Measurements from ENCODE around the gene CROT.

The CROT gene

DNA sequence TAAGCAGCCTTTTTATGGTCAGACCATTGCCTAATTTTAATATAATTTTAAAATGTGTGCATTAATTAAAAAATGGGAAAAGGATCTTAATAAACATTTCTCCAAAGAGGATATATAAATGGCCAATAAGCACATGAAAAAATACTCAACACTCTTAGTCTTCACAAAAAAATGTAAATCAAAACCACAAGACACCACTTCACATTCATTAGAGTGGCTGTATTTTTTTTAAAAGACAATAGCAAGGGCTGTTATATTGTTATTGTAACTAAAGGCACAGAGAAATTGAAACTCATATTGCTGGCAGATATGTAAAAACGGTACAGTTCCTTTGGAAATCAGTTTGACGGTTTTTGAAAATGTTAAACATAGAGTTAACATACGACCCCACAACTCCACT, 3.2 kb upstream of the CROT start:
- no peak for DNase-seq

DNA sequence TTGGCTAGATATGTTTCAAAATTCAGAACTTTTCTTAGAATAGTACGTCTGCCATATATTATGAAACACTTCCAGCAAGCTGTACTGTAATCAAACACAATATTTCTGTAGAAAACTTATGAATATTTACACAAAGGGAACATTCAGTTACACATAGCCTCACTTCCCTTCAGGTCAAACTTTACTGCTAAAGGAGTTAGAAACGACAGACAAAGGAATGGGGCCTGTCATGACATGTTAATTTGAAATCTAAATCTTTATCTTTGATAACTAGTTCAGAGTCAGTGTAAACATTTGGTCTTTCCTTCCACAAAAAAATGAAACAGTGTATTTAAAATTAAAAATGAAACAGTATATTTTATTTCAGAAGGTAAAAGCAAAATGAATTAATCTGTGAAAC, 1.0 kb upstream of the CROT start:
- DNase-seq = no peak

- DNase-seq = no peak
Measured at GRCh38 chr7:87345962-87346371, 503 bp downstream of the CROT start.

GRCh38 chr7:87347207-87347606, 1.7 kb downstream of the CROT start:
- DNase-seq = no peak

- DNase-seq = no peak
Measured at GRCh38 chr7:87347664-87348063, 2.2 kb downstream of the CROT start.

DNA sequence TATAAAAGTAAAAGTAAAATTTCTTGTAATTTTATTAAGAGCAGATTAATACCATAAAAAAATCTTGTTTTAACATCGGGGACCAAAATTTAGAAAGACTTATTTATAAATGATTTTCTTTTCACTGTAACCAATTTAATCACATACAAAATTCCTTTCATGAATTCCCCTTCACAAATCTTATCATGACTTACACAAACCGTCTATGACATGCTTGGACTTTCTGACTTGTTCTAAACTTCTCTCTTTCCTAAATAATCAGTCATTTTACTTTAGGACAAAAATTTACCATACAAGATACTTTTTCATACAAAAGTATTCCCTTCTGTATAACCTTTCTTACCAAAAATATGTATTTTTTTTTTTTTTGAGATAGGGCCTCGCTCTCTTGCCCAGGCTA, 9.3 kb downstream of the CROT start:
- no peak for DNase-seq

DNA sequence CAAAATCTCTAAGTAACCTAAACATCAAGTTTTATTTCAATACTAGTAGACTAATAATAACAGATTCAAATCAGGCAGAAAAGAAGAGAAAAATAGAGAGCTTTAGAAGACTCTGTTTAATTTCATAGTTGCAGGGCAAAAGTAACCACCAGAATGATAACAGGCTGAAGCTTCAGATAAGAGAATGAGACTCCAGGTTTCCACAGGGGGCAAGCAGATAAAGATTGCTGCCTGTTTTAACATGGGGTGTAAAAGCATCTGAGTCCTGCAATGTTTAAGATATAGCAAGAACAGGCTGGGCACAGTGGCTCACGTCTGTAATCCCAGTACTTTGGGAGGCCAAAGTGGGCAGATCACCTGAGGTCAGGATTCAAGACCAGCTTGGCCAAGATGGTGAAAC, 11.0 kb downstream of the CROT start:
- DNase-seq = no peak

DNA sequence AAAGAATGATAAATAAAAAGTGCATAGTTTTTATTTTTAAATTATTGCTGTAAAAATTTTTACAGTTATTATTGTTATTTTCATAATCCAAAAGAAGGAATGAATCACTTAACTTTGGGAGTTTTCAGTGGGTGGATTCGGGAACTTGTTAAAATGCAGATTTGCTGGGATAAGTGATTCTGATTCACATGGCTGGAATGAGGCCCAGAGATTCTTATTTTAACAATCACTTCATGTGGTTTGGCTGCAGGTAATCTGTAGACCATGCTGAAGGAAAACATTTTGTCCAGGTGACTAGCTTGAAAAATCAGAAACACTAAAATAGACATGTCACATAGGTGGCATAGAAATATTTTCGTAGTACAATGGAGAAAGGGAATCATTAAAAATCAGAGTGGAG, 13.9 kb downstream of the CROT start:
- no peak for DNase-seq

GRCh38 chr7:87361320-87361719, 15.9 kb downstream of the CROT start:
- DNase-seq = no peak

DNA sequence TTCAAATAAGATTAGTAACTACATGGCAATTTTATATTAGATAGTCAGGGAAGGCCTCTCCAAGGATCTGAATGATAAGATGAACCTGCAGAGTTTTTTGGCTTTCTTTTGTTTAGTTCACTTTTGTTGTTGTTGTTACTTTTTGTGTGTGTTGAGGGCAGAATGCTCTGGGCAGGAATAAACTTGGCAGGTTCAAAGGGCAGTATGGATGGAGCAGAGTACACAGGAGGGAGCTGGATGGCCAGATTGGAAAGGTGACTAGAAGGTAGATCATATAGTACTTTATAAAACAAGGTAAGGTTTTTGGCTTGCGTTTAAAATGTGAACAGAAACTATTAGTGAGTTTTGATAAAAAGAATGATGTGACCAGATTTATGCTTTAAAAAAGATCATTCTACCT, 17.9 kb downstream of the CROT start:
- DNase-seq = no peak

GRCh38 chr7:87364246-87364645, 18.8 kb downstream of the CROT start:
- no peak for DNase-seq

- DNase-seq = peak in 1 of 2 donors; percentile 51
Measured at GRCh38 chr7:87369216-87369615, 23.8 kb downstream of the CROT start.

GRCh38 chr7:87370660-87371180, 25.3 kb downstream of the CROT start:
- no peak for DNase-seq

- no peak for DNase-seq
Measured at GRCh38 chr7:87375662-87376435, 30.4 kb downstream of the CROT start.

- no peak for DNase-seq
Measured at GRCh38 chr7:87380905-87381304, 35.4 kb downstream of the CROT start.

DNA sequence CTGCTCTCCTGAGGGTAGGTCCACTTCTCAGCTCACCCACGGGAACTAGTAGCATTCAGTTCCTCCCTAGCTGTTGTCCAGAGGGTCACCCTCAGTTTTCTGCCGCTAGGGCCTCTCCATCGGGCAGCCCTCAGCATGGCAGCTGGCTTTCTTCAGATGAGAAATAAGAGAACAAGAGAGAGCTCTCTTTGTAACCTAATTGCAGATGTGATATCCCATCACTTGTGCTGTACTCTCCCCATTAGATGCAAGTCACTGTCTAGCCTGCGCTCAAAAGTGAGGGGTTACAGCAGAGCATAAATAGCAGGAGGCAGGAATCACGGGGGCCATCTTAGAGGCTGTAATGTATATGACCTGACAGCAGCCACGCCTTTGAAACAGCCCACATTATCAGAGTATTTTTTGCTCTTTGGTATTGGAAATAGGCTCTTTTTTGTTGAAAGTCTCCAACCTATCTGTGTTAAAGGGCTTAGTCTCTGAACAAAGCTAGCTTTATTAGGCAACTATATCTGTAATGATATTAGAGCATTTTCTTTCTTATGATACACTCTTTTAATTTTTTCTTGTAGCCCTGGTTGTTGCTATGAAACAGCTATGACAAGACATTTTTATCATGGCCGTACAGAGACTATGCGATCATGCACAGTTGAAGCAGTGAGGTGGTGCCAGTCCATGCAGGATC, 45.7 kb downstream of the CROT start:
- no peak for DNase-seq

- no peak for DNase-seq
Measured at GRCh38 chr7:87395442-87396020, 50.1 kb downstream of the CROT start.

- DNase-seq = no peak
Measured at GRCh38 chr7:87398446-87398845, 53.0 kb downstream of the CROT start.

GRCh38 chr7:87404674-87405073, 59.2 kb downstream of the CROT start:
- DNase-seq = no peak

- DNase-seq = no peak
Measured at GRCh38 chr7:87411186-87411585, 65.7 kb downstream of the CROT start.

GRCh38 chr7:87413029-87413428, 67.6 kb downstream of the CROT start:
- no peak for DNase-seq

DNA sequence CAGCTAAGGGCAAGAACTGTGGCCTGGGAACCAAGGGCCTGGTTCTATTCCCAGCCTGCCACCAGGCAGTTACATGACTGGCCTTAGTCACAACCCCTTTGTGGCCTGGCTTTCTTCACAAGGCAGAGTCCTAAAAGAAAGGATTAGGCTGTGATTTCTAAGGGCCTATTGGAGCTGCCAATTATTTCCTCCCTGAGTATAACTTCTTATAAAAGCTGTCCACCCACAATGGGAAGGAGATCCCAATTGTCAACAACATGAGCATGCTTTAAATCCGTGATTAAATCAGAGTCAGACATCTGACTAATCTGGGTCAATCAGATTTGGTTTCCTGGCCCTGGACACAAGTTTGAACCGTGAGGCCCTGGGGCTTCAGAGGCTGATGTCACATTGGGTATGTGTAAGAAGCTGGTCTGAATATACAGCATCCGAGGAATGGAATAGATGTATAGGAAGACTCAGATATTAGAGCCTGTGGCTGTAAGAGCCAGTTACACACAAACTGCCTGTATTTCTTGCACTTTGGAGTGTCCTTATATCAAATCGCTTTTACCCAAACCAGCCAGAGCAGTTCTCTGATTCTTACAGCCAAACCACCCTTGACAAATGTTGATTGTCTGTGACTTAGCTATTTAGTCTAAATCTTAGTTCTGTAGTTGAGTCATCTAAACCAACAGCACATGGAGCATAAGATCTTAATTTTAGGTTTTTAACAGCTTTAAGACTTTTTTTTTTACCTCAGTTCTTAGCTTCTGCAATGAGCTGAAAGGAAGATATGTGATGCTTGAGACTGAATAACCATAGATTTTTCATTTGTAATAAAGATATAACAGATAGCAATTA, 68.7 kb downstream of the CROT start:
- no peak for DNase-seq

DNA sequence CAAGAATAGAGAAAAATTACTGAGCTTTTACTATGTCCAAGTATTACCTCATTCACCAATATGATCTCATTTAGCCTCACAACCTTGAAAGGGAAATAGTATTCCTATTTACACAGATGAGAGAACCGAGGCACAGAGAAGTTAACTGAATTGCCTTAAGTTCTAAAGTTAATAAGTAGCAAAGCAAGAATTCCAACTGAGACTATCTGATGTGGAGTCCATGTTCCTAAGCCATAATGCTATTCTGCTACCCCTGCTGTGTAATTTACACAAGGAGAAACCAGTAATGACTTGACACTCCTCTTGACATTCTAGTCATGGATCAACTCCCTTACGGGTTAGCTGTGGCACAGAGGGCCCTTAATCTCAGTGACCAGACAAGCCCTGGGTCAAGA, 69.3 kb downstream of the CROT start:
- no peak for DNase-seq
